Ramos (cell line): ENCODE data around the gene EEFSEC.

ENCODE experiments used
- in situ Hi-C: fragments of 300-500 bp; cut with MboI; formaldehyde crosslinking; loops from one replicate; pipeline ENCODE4 v1.14.3; 2022; ENCODE audit warnings: low sequenced_read_pairs; ENCODE audit not compliant: unreplicated experiment

Gene EEFSEC

GRCh38 chr3:128453501-128454309 lies 300.4 kb downstream of the EEFSEC start:
- in situ Hi-C loops: no loop called here

- in situ Hi-C loops: no loop called here
Observed at GRCh38 chr3:128454310-128454618, 301.0 kb downstream of the EEFSEC start.

GRCh38 chr3:128455116-128455515 lies 301.8 kb downstream of the EEFSEC start:
- in situ Hi-C loops: no loop called here

GRCh38 chr3:128455786-128456748 lies 302.8 kb downstream of the EEFSEC start:
- in situ Hi-C loops: no loop called here

- in situ Hi-C loops: no loop called here
Observed at GRCh38 chr3:128456776-128457715, 303.8 kb downstream of the EEFSEC start.

GRCh38 chr3:128457937-128458336 lies 304.7 kb downstream of the EEFSEC start:
- in situ Hi-C loops: no loop called here
